ENCODE results near the gene NAA25. TPM values are rescaled to one million over a fixed set of nuclear protein-coding genes. Genes with fewer than 3 reads are reported as not detected.

The NAA25 gene
- total and polyA plus RNA-seq, 2 donors (not counting 3 experiments of a cell fraction or from before 2014, with no cell fraction given): 5.3 to 25.5 TPM

DNA sequence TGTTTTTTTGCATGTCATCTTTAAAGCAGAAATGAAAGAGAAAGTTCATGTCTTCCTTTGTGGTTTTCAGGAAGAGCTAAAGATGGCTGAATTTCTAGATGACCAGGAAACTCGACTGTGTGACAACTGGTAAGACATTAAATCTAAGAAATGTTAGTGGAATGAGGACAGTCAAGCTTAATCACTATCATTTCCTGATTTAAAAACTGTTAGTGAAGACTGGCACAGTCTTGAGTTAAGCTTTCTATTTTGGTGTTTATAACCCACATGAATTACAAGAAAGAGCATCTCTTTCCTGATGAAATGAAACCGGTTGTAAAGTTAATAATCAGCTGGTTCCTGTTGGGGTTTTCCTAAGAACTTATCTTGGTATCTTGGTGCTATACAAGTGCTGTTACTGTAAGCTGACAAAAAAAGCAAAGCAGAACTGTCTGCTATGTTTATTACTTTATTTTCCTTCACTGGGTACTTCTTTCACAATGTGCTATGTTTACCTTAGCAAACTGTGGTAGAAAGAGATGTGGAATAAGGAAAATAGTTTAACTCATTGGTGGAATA lies 21.9 kb upstream of the NAA25 start:
- H3K9me3 ChIP-seq (replicated peaks; ENCODE audit: control insufficient read depth, insufficient read depth, low read length): no peaks in the 10 kb centered on the region
- peak overlapping the region; percentile 29 for H2AFZ ChIP-seq (ENCODE audit: low read depth, low read length)
- peaks cover 4 to 8% of the 10 kb centered on the region in 2 experiments for H3K36me3 ChIP-seq (ENCODE audit: control insufficient read depth in 2 of 2, extremely low read depth in 1 of 2, insufficient read depth in 2 of 2, low read length in 2 of 2)
- H3K4me2 ChIP-seq (ENCODE audit: insufficient read depth, low read length): peak overlapping the region; percentile 85
- H4K20me1 ChIP-seq (replicated peaks; ENCODE audit: control insufficient read depth, extremely low read depth, insufficient read depth, low read length): no peaks in the 10 kb centered on the region
- peak overlapping the region; percentile 22 for H3K27ac ChIP-seq (ENCODE audit: insufficient read depth, low read depth, low read length)
- peaks cover 5% of the 10 kb centered on the region for H3K79me2 ChIP-seq (ENCODE audit: control insufficient read depth, insufficient read depth, low read length)
- intact Hi-C loops (cut with micrococcal nuclease) (no loop called here), dilution Hi-C loops (cut with MboI; ENCODE audit: extremely low pct_ligation_motif_present, low sequenced_read_pairs) (no loop called here)
- peak; percentile 72 for DNase-seq (ENCODE audit: low read depth, low spot score)
- H3K27me3 ChIP-seq (ENCODE audit: control insufficient read depth in 2 of 2, insufficient read depth in 2 of 2, low read length in 2 of 2): no peaks in the 10 kb centered on the region
- peak overlapping the region; percentile 4 for H3K9ac ChIP-seq (replicated peaks; ENCODE audit: extremely low read depth, insufficient read depth, low read length)
- no TSS peak for BruUV-seq (replicated peaks)
- peak overlapping the region in 1 of 3 experiments; percentile 1 for H3K4me3 ChIP-seq (replicated peaks in 1 of 3; ENCODE audit: insufficient read depth in 1 of 3, low read depth in 1 of 3, low read length in 3 of 3)
- H3K4me1 ChIP-seq (ENCODE audit: control insufficient read depth, extremely low read depth, insufficient read depth, low read length): peaks cover 20% of the 10 kb centered on the region
- CTCF ChIA-PET: interaction anchor here (1.0 to 1.6 kb wide), 4 partner anchors 13 to 185 kb away, joined by 3 to 4 read pairs (median 3); no protein-coding TSS in a partner anchor
- H3K9me1 ChIP-seq (replicated peaks; ENCODE audit: control insufficient read depth, extremely low read depth, insufficient read depth, low read length): no peaks in the 10 kb centered on the region
- TF ChIP-seq GATA2 (IDR thresholded peaks at IDR 0.05; ENCODE audit: insufficient read depth, insufficient read length, low read depth, low read length): no peak
- TF ChIP-seq POLR2AphosphoS5 (IDR thresholded peaks at IDR 0.05; ENCODE audit: insufficient read depth, low read depth, low read length): no peak
- TF ChIP-seq POLR2A (IDR thresholded peaks at IDR 0.05; ENCODE audit: low read depth, low read length): no peak
- TF ChIP-seq, protein P1, sequence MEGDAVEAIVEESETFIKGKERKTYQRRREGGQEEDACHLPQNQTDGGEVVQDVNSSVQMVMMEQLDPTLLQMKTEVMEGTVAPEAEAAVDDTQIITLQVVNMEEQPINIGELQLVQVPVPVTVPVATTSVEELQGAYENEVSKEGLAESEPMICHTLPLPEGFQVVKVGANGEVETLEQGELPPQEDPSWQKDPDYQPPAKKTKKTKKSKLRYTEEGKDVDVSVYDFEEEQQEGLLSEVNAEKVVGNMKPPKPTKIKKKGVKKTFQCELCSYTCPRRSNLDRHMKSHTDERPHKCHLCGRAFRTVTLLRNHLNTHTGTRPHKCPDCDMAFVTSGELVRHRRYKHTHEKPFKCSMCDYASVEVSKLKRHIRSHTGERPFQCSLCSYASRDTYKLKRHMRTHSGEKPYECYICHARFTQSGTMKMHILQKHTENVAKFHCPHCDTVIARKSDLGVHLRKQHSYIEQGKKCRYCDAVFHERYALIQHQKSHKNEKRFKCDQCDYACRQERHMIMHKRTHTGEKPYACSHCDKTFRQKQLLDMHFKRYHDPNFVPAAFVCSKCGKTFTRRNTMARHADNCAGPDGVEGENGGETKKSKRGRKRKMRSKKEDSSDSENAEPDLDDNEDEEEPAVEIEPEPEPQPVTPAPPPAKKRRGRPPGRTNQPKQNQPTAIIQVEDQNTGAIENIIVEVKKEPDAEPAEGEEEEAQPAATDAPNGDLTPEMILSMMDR (IDR thresholded peaks at IDR 0.05; ENCODE audit: extremely low read depth in 1 of 2, insufficient read depth in 1 of 2, low read depth in 1 of 2, low read length in 2 of 2): no peak
- no peak for TF ChIP-seq FOS (IDR thresholded peaks at IDR 0.05; ENCODE audit: borderline replicate concordance, insufficient read depth, low read length)
- TF ChIP-seq MYC (IDR thresholded peaks at IDR 0.05; ENCODE audit: low read depth, low read length): no peak
- TF ChIP-seq, protein P2, sequence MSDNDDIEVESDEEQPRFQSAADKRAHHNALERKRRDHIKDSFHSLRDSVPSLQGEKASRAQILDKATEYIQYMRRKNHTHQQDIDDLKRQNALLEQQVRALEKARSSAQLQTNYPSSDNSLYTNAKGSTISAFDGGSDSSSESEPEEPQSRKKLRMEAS (IDR thresholded peaks at IDR 0.05; ENCODE audit: insufficient read depth, insufficient read length): no peak
- TF ChIP-seq EZH2 (IDR thresholded peaks at IDR 0.05; ENCODE audit: borderline replicate concordance, low read depth, low read length, severe bottlenecking): no peak
- TF ChIP-seq JUN (IDR thresholded peaks at IDR 0.05; ENCODE audit: borderline replicate concordance, insufficient read depth, insufficient read length, low read depth): no peak
- POLR2A ChIA-PET: interaction anchor here (1.0 to 1.7 kb wide), 2 partner anchors 9 to 21 kb away, joined by 3 to 7 read pairs; partner anchors contain the start of gene NAA25
- FAIRE-seq: peak; percentile 61

Measured in endothelial cell of umbilical vein (primary cell).